RWPE2 (cell line): ENCODE results near the gene PRDX1.
A peak's percentile ranks its signal among the peaks of the same experiment; 100 is the strongest.

Source experiments
- ATAC-seq: fragments of 200-7000 bp; cut with Tn5 transposase; 3 replicates; pipeline ENCODE4 v1.9.1; 2021; ENCODE audit warnings: low read depth
- DNase-seq: peaks from one replicate; pipeline ENCODE4 v3.0.0-alpha.2; 2020; ENCODE audit warnings: low spot score
- H3K27ac ChIP-seq: fragments of 450-650 bp; 2 replicates; pipeline ENCODE4 v1.5.1; 2017; ENCODE audit warnings: mild to moderate bottlenecking; ENCODE audit not compliant: poor library complexity, severe bottlenecking
- H3K27me3 ChIP-seq: fragments of 250-450 bp; sonication (Bioruptor Pico); 2 replicates; pipeline ENCODE4 v1.5.1; 2021; ENCODE audit warnings: mild to moderate bottlenecking, moderate library complexity; ENCODE audit not compliant: insufficient read depth, poor library complexity, severe bottlenecking
- H3K36me3 ChIP-seq: fragments of 250-450 bp; sonication (Bioruptor Pico); 2 replicates; pipeline ENCODE4 v1.5.1; 2020; ENCODE audit warnings: low read depth, mild to moderate bottlenecking, moderate library complexity
- H3K4me1 ChIP-seq: fragments of 250-450 bp; sonication (Bioruptor Pico); 2 replicates; pipeline ENCODE4 v1.5.1; 2021; ENCODE audit warnings: mild to moderate bottlenecking, moderate library complexity; ENCODE audit not compliant: insufficient read depth, poor library complexity, severe bottlenecking
- H3K4me3 ChIP-seq: fragments of 250-450 bp; sonication (Bioruptor Pico); 2 replicates; pipeline ENCODE4 v1.5.1; 2021; ENCODE audit warnings: mild to moderate bottlenecking, moderate library complexity; ENCODE audit not compliant: severe bottlenecking
- H3K9me3 ChIP-seq: fragments of 250-450 bp; sonication (Bioruptor Pico); 2 replicates; pipeline ENCODE4 v1.5.1; 2021; ENCODE audit warnings: mild to moderate bottlenecking, moderate library complexity; ENCODE audit not compliant: severe bottlenecking
- CTCF ChIP-seq: fragments of 450-650 bp; IDR thresholded peaks from one replicate; pipeline ENCODE4 v1.5.1; 2017; ENCODE audit warnings: mild to moderate bottlenecking, moderate library complexity; ENCODE audit not compliant: poor library complexity, severe bottlenecking

The PRDX1 gene

GRCh38 chr1:45493116-45493697 lies 28.5 kb downstream of the PRDX1 start:
- ATAC-seq (no peak), DNase-seq (no peak)
- H3K4me3 ChIP-seq = no peak overlapping the region
- no peaks in the 10 kb centered on the region for H3K4me1 ChIP-seq
- peak; percentile 82 for TF ChIP-seq CTCF
- no peaks in the 10 kb centered on the region for H3K36me3 ChIP-seq
- no peaks in the 10 kb centered on the region for H3K27me3 ChIP-seq
- H3K27ac ChIP-seq = no peak overlapping the region
- no peaks in the 10 kb centered on the region for H3K9me3 ChIP-seq

GRCh38 chr1:45492691-45493090 lies 29.0 kb downstream of the PRDX1 start:
- ATAC-seq = no peak

GRCh38 chr1:45491487-45492260 lies 30.0 kb downstream of the PRDX1 start:
- Histone ChIP-seq H3K36me3 (no peaks in the 10 kb centered on the region), H3K9me3 (no peaks in the 10 kb centered on the region), H3K4me3 (peak overlapping the region; percentile 14), H3K27ac (no peak overlapping the region), H3K4me1 (no peaks in the 10 kb centered on the region), H3K27me3 (no peaks in the 10 kb centered on the region)
- no peak for TF ChIP-seq CTCF
- DNase-seq (no peak), ATAC-seq (no peak)

More at GRCh38 chr1:45492691-45493090, 29.0 kb downstream of the PRDX1 start:
- no peak for TF ChIP-seq CTCF
- H3K27ac ChIP-seq = no peak overlapping the region
- no peaks in the 10 kb centered on the region for H3K9me3 ChIP-seq
- H3K4me3 ChIP-seq = no peak overlapping the region
- no peaks in the 10 kb centered on the region for H3K27me3 ChIP-seq
- no peaks in the 10 kb centered on the region for H3K36me3 ChIP-seq
- H3K4me1 ChIP-seq = no peaks in the 10 kb centered on the region
- no peak for DNase-seq

- no peaks in the 10 kb centered on the region for H3K27me3 ChIP-seq
- no peaks in the 10 kb centered on the region for H3K9me3 ChIP-seq
- no peaks in the 10 kb centered on the region for H3K36me3 ChIP-seq
- H3K27ac ChIP-seq = peak within 1 kb of the TSS; percentile 7
- no peak for TF ChIP-seq CTCF
- peak within 1 kb of the TSS; percentile 61 for H3K4me3 ChIP-seq
- DNase-seq (peak; percentile 98), ATAC-seq (peak; percentile 93)
- H3K4me1 ChIP-seq = no peaks in the 10 kb centered on the region
Observed at GRCh38 chr1:45490626-45491486, 30.8 kb downstream of the PRDX1 start, which contains the start of gene TESK2. TESK2 (minus strand) TSS chr1:45491163; CDS start chr1:45457785, 33,378 bp downstream.
